SJSA1 (cell line): ENCODE data around the gene GRIFIN. TPM values are rescaled to one million over a fixed set of nuclear protein-coding genes. Genes with fewer than 3 reads are reported as not detected.

Experiments
- DNase-seq, 2 experiments: peaks; one replicate each; pipeline ENCODE4 v3.0.0-alpha.2; 2015 to 2020; ENCODE audit warnings: low spot score in 2 of 2, low read depth in 1 of 2
- H3K27ac ChIP-seq: fragments of 250-450 bp; sonication (Bioruptor Pico); 2 replicates; pipeline ENCODE4 v1.5.1; 2020; ENCODE audit warnings: mild to moderate bottlenecking, moderate library complexity
- H3K27me3 ChIP-seq: fragments of 250-450 bp; sonication (Bioruptor Pico); replicated peaks from 2 replicates; pipeline ENCODE4 v1.5.1; 2020; ENCODE audit warnings: mild to moderate bottlenecking, moderate library complexity
- H3K36me3 ChIP-seq: fragments of 250-450 bp; sonication (Bioruptor Pico); 2 replicates; pipeline ENCODE4 v1.5.1; 2020; ENCODE audit warnings: mild to moderate bottlenecking
- H3K4me1 ChIP-seq: fragments of 250-450 bp; sonication (Bioruptor Pico); replicated peaks from 2 replicates; pipeline ENCODE4 v1.6.1; 2021; ENCODE audit warnings: mild to moderate bottlenecking
- H3K4me3 ChIP-seq: fragments of 250-450 bp; sonication (Bioruptor Pico); 2 replicates; pipeline ENCODE4 v1.5.1; 2020; ENCODE audit warnings: mild to moderate bottlenecking
- H3K9me3 ChIP-seq: fragments of 250-450 bp; sonication (Bioruptor Pico); replicated peaks from 2 replicates; pipeline ENCODE4 v1.5.1; 2020; ENCODE audit warnings: mild to moderate bottlenecking
- total RNA-seq: library from RNA; depleted of rRNA; stranded (reverse); fragments of >200 nt; shearing (Covaris generic); gene quantifications from 2 replicates; pipeline ENCODE4 v1.2.3, GENCODE V29; 2014

Gene GRIFIN
- total RNA-seq, 1 experiment from 2014 or later: not detected

DNA sequence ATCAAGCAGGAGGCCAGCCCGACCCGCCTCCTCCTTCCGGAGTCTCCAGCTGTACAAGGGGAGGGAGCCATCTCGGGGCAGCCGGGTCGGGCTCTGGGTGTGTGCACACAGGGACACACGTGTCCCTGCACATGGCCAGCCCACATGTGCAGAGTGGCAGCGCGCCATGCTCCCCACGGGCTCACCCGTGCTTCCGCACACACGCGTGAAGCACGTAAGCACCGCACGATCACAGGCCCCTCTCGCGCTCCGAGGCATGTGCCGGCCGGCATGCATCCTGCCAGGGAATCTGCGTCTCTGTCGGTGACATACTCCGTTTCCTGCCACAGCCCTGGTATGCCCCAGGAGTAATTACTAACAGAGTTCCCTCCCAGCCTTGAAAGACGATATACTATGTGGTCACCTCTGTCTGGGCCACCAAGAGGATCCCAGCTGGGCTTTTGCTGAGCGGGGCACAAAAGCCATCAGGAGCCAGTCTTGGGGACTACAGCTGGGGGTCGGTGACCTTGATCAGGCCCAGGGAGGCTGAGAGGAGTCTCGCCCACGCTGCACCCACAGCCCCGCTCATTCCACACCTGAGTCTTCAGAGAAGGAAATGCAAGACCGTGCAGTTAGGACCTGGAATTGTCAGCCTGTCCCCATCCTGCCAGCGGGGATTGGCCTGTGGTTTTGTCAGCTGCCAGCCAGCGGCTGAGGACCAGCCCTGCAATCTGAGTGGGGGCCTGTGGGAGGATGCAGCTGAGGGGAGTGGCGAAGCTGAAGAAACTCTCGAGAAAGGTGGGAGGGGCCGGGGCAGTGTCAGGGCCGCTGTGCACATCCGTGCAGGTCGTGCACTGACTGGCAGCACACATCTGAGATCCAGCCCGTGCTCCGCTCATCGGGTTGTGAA, 32.4 kb upstream of the GRIFIN start:
- no peak for DNase-seq
- Histone ChIP-seq H3K4me3 (no peak overlapping the region), H3K27me3 (no peaks in the 10 kb centered on the region), H3K27ac (no peak overlapping the region), H3K9me3 (no peaks in the 10 kb centered on the region), H3K36me3 (no peaks in the 10 kb centered on the region), H3K4me1 (peaks cover 11% of the 10 kb centered on the region)

DNA sequence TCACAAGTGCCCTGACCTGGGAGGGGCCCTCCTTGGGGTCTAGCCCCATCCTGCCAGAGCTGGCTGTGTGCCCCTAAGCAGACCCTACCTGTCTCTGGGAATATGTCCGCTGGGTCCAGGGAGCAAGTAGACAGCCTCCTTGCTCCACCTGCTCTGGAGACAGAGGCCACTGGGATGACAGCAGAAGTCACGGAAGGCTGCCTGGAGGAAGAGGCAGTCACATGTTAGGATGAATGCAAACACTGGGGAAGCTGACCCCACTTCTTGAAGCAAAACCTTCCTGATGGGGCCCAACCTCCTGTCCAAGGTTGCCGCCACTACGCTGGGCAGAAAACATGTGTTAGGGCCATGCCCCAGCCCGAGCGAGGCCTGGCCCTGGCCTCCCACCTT, 31.7 kb upstream of the GRIFIN start:
- Histone ChIP-seq H3K27me3 (no peaks in the 10 kb centered on the region), H3K36me3 (no peaks in the 10 kb centered on the region), H3K27ac (no peak overlapping the region)

DNA sequence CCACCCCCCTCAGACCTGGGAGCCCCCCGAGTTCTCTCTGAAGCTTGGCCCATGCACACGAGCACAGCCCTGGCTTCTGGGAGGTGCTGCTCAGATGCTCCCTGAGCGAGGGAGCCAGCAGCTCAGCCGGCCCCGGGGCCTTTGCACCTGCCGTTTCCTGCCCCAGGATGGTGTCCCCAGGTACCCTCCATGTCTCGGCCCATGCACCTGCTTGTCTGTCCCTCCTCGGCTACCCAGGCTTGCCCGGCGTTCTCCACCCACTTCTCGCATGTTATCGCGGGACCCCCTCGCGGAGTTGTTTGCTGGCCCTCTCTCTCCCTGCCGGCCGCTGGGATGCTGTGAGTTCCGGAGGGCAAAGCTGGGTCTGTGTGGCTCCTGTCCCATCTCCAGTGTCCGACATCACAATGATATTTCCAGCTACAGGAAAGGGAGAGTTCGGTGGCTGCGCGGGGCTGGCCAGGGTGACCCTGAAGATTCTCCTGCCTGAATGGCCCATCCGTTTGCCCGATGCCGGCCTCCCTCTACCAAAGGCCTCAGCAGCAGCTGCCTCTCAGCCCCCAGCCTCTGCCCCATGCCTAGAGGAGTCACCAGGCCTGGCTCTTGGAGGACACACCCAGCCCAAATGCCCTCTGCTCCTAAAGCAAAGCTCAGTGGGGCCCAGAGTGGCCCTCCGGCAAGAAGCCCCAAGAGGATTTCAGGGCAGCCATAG, 31.2 kb upstream of the GRIFIN start:
- H3K27me3 ChIP-seq: no peaks in the 10 kb centered on the region
- no peaks in the 10 kb centered on the region for H3K9me3 ChIP-seq
- no peak overlapping the region for H3K4me3 ChIP-seq
- no peaks in the 10 kb centered on the region for H3K36me3 ChIP-seq
- peaks cover 11% of the 10 kb centered on the region for H3K4me1 ChIP-seq
- DNase-seq: no peak
- H3K27ac ChIP-seq: no peak overlapping the region

More for the DNA sequence above, 31.7 kb upstream of the GRIFIN start:
- no peak for DNase-seq
- Histone ChIP-seq H3K4me3 (no peak overlapping the region), H3K9me3 (no peaks in the 10 kb centered on the region), H3K4me1 (peaks cover 11% of the 10 kb centered on the region)

DNA sequence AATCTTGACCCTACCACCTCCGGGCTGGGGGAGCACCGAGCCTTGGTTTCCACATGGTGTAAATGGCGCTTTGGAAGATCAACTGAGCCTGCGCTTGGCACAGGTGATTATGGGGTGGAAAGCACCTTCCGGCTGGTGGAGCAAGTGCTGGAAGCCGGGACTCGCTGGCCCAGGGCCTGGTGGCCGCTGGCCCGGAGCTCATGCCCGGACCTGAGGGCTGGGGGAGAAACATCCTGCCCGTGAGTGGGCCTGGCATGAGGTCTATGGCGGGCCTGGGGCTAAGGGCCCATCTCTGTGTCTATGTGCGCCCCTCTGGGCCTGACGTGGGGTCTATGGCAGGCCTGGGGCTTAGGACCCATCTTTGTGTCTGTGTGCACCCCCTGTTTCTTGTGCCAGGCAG, 29.2 kb upstream of the GRIFIN start:
- no peak for DNase-seq
- Histone ChIP-seq H3K9me3 (no peaks in the 10 kb centered on the region), H3K27me3 (no peaks in the 10 kb centered on the region), H3K36me3 (no peaks in the 10 kb centered on the region), H3K4me1 (peaks cover 11% of the 10 kb centered on the region), H3K4me3 (no peak overlapping the region), H3K27ac (no peak overlapping the region)

DNA sequence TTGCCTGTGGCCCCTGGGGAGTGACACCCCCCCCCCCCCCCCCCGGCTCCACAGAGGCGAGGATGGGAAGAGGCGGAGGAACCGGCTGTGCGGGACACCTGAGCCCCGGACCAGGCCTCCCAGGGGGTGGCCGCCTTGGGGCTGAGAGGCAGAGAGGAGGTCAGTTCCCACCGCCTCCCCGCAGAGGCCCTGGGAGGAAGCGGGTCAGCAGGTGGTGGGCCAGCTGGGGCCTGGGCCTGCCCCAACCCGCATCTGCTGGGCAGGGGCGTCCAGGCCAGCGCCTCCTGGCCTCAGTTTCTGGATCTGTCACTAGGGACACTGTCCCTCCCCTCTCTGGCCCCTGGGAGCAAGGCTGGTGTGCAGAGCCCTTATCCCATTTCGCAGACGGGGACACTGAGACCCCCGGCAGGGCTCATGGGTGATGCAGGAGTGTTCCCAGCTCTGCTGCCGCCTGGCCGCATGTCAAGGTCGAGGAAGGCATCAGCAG, 28.7 kb upstream of the GRIFIN start:
- no peak for DNase-seq
- Histone ChIP-seq H3K27ac (no peak overlapping the region), H3K4me1 (peaks cover 11% of the 10 kb centered on the region), H3K9me3 (no peaks in the 10 kb centered on the region), H3K36me3 (no peaks in the 10 kb centered on the region), H3K27me3 (no peaks in the 10 kb centered on the region), H3K4me3 (no peak overlapping the region)

DNA sequence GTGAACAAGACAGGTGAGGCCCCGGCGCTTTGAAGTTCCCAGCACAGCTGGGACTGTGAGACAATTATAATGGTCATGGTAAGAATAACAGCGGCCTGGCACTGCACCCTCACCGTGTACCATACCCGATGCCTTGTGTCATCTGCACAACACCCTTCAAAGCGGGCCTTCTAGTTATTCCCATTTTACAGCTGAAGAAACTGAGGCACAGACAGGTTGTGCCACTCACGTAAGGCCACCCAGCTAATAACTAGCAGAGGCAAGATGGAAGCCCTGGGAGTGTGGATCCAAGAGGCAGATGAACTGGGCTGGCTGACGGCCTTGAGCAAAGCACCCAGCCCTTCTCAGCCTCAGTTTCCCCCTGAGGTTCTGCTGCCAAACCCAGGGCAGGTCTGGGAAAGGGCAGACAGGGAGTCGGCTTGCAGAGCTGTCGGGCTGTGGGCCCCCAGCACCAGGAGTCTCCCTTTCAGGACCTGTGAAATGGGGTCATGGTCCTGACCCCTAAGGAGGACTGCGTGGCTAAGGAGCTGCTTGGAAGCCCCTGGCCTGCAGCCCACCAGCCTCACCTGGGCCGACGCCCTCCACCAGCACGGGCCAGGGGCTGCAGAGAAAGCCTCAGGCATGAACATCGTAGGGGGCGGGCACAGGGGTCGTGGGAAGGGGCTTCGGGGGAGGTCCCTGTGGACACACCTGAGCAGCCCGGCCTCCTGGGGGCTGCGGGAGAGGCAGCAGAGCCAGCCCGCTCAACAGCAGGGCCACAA, 28.1 kb upstream of the GRIFIN start:
- H3K27me3 ChIP-seq: no peaks in the 10 kb centered on the region
- no peak for DNase-seq
- H3K4me1 ChIP-seq: peaks cover 11% of the 10 kb centered on the region
- no peaks in the 10 kb centered on the region for H3K9me3 ChIP-seq
- no peaks in the 10 kb centered on the region for H3K36me3 ChIP-seq
- H3K4me3 ChIP-seq: no peak overlapping the region
- H3K27ac ChIP-seq: no peak overlapping the region

DNA sequence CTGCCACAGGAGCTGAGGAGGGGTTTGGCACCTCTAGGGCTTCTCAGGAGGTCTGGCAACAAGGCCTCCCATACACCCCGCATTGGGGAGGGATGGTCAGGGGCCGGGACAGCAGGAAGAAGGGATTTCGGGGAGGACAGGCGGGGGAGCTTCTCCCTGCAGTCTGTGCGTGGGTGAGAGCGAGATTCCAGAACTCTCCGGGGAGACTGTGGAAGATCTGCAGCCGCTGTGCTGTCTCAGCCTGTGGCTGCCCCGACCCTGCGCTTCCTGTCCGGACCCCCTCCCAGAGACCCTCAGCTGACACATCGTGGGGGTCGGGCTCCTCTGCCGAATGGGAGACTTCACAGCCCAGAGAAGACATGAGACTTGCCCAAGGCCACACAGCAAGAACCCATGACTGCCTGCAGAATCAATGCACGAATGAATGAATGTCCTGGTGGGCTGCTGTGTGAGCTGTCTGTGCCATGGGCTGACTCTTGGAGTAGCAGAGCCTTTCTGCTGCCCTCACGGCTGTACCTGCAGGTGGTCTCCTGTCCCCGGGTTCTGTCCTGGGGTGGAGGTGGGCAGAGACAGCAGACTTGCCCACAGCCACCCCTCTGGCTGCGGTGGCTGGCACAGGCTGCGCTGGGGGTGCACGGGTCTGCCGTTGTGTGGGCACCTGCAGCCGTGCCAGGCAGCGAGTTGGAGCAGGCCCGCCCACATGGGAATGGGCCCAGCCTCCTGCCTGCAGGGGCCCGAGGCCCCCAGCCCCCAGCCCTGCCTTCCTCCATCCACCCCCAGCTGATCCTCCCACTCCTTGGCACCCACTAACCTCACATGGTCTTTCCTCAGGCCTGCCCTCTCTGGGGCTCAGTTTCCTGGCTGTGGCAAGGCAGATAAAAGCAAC, 27.1 kb upstream of the GRIFIN start:
- Histone ChIP-seq H3K36me3 (no peaks in the 10 kb centered on the region), H3K4me1 (peaks cover 4% of the 10 kb centered on the region), H3K9me3 (no peaks in the 10 kb centered on the region), H3K27me3 (no peaks in the 10 kb centered on the region), H3K4me3 (no peak overlapping the region), H3K27ac (no peak overlapping the region)
- no peak for DNase-seq

DNA sequence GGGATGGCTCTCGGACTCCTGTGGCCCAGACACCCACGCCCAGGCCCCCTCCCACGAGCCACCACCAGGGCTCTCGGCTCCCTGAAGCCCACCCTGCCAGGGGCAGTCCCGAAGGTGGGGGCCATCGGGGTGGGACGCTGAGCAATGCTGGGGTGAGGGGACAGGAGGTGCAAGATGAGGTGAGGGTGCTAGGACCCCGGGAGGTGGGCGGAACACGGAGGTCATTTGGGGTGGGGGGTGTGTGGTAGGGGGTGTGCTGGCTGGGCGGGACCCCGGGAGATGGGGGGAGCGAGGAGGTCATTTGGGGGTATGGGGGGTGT, 26.4 kb upstream of the GRIFIN start:
- Histone ChIP-seq H3K4me1 (no peaks in the 10 kb centered on the region), H3K27me3 (no peaks in the 10 kb centered on the region), H3K27ac (no peak overlapping the region), H3K4me3 (no peak overlapping the region), H3K9me3 (no peaks in the 10 kb centered on the region), H3K36me3 (no peaks in the 10 kb centered on the region)
- no peak for DNase-seq

DNA sequence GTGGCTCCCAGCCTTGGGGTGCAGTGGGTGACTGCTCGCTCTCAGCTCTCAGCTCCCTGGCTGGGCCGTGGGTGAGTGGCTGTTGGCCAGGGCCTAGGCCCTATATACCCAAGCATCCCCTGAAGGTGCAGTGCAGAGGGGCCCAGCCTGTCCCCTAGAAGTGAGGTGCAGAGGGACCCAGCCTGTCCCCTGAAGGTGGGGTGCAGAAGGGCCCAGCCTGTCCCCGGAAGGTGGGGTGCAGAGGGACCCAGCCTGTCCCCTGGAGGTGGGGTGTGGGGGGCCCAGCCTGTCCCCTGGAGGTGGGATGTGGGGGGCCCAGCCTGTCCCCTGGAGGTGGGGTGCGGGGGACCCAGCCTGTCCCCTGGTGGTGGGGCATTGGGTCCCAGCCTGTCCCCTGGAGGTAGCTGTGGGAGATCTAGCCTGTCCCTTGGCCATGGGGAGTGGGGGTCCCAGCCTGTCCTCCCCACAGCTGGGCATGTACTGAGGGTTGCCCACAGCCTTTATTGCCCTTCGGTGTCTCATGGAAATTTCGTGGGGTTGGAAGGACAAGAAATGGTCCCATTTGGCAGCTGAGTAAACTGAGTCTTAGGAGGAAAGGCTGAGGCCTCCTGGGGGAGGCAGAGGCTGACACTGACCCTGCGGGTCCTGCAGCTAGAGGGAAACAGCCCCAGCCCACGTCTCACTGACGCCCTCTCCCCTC, 25.9 kb upstream of the GRIFIN start:
- no peaks in the 10 kb centered on the region for H3K4me1 ChIP-seq
- no peak for DNase-seq
- H3K36me3 ChIP-seq: no peaks in the 10 kb centered on the region
- no peaks in the 10 kb centered on the region for H3K9me3 ChIP-seq
- no peak overlapping the region for H3K27ac ChIP-seq
- no peak overlapping the region for H3K4me3 ChIP-seq
- no peaks in the 10 kb centered on the region for H3K27me3 ChIP-seq

DNA sequence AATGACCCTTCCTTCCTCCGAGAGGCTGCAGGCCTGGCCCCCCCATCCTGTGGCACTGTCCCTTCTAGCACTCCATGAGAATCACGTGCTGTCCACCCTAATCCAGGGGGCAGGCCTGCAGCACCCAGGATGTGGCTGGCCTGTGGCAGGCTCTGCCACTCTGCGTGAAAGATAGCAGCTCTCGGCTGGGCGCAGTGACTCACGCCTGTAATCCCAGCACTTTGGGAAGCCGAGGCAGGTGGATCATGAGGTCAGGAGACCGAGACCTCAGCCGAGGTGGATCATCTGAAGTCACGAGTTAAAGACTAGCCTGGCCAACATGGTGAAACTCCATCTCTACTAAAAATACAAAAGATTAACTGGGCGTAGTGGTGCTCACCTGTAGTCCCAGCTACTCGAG, 24.5 kb upstream of the GRIFIN start:
- no peak overlapping the region for H3K27ac ChIP-seq
- no peaks in the 10 kb centered on the region for H3K9me3 ChIP-seq
- no peaks in the 10 kb centered on the region for H3K36me3 ChIP-seq
- no peaks in the 10 kb centered on the region for H3K27me3 ChIP-seq
- DNase-seq: no peak
- H3K4me3 ChIP-seq: no peak overlapping the region
- no peaks in the 10 kb centered on the region for H3K4me1 ChIP-seq

DNA sequence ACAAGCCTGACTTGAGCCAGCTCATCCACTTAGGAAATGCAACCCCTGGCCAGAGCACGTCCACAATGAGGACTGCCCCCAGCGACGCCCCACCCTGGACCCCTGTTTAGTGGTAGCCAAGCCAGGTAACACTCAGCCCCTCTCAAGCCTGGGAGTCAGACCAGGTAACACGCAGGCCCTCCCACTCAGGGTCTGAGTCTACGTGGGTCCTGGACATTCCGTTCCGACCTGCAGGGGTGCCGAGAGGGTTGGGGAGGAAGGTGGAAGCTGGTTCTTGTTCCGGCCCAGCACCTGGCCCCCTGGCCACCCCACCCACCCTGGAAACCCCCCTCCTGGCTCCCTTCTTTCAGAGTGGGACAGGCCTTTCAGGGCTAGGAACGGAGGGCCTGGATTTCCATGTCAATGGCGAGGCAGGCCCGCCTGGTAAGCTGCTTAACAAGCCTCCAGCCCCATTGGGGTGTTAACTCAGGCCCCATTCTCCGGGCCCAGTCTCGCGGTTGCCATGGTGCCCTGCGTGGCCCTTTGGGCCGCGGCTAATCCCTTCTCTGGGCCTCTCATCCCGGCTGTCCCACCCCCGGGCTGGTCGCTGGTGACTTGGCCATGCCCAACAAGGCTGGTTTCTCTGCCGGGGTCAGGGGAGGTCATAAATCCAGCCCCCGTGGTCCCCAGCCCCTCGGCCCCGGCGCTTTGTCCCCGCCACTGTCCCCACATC, 23.7 kb upstream of the GRIFIN start:
- Histone ChIP-seq H3K4me1 (no peaks in the 10 kb centered on the region), H3K4me3 (no peak overlapping the region), H3K36me3 (no peaks in the 10 kb centered on the region), H3K27me3 (no peaks in the 10 kb centered on the region), H3K27ac (no peak overlapping the region), H3K9me3 (no peaks in the 10 kb centered on the region)
- no peak for DNase-seq

DNA sequence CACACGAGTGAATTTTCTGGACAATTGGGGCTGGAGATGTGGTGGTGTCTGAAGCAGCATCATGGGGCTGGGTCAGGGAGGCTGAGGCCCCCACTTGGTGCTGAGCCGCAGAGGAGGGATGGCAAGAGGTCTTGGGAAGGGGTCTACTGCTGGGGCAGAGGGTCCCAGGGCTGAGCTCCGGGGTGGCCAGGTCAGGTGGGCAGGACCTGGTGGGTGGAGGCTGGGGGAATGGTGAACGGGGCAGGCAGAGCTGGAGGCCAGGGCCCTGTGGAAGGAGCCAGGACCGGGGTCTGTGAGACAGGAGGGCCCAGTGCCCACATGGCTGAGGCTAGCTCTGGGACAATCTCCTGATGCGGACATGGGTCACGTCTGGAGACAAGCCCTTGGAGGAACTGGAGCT, 23.0 kb upstream of the GRIFIN start:
- DNase-seq: no peak
- Histone ChIP-seq H3K27ac (no peak overlapping the region), H3K36me3 (no peaks in the 10 kb centered on the region), H3K4me1 (no peaks in the 10 kb centered on the region), H3K27me3 (no peaks in the 10 kb centered on the region), H3K9me3 (no peaks in the 10 kb centered on the region), H3K4me3 (no peak overlapping the region)
